ENCODE data around the gene MUC4.

DNA sequence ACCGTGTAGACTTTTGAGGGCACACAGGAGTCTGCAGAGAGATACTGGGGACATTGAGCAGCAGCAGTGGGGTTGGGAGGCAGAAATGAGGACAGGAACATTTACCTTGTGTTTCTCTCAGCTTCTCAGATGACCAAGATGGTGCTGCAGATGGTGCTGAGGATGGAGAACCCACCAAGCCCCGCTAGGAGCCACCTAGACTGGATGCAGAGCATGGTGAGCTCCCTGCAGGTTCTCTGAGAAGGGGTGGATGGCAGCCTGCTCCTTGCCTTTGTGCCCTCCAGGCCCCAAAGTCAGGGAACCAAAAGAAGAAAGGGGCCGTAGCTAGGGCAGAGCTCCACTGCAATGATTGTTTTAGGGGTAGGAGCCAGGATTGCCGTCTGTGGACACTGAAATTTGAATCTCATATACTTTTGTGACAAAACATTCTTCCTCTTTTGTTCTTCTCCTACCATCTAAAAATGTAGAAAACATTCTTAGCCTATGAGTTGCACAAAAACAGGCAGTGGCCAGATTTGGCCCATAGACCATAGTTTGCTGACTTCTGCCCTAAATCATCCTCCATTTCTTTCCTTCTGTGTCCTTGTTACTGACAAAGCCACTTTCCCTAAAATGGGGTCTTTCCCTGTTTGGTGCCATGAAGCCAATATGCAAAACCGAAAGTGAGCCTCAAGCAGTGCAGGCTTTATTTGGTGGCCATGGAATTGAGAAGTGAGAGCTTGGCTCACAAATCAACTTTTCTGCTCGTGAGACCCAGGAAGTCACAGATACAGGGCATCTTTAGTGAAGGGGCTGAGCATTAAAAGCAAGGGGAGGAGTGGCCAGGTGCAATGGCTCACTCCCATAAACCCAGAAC, 102.9 kb downstream of the MUC4 start:
- TF ChIP-seq, protein P1, sequence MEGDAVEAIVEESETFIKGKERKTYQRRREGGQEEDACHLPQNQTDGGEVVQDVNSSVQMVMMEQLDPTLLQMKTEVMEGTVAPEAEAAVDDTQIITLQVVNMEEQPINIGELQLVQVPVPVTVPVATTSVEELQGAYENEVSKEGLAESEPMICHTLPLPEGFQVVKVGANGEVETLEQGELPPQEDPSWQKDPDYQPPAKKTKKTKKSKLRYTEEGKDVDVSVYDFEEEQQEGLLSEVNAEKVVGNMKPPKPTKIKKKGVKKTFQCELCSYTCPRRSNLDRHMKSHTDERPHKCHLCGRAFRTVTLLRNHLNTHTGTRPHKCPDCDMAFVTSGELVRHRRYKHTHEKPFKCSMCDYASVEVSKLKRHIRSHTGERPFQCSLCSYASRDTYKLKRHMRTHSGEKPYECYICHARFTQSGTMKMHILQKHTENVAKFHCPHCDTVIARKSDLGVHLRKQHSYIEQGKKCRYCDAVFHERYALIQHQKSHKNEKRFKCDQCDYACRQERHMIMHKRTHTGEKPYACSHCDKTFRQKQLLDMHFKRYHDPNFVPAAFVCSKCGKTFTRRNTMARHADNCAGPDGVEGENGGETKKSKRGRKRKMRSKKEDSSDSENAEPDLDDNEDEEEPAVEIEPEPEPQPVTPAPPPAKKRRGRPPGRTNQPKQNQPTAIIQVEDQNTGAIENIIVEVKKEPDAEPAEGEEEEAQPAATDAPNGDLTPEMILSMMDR (IDR thresholded peaks at IDR 0.05; ENCODE audit: borderline replicate concordance, extremely low read depth, low read length, poor library complexity, severe bottlenecking): no peak
- no peak for TF ChIP-seq EZH2 (IDR thresholded peaks at IDR 0.05; ENCODE audit: borderline replicate concordance, low read depth, low read length, severe bottlenecking)

All from DND-41 (cell line).